ENCODE measurements around the gene SYDE2. TPM values are rescaled to one million over a fixed set of nuclear protein-coding genes. Genes with fewer than 3 reads are reported as not detected.

The SYDE2 gene
- total and polyA plus RNA-seq, 9 of the 15 experiments (the other 6 are each of a cell fraction or from before 2014, with no cell fraction given): 0.39 to 8.7 (median 4.5) TPM

- TF ChIP-seq MGA (IDR thresholded peaks at IDR 0.05) (no peak), NKRF (IDR thresholded peaks at IDR 0.05; ENCODE audit: borderline replicate concordance) (no peak), CHD1 (IDR thresholded peaks at IDR 0.05; ENCODE audit: low read length) (peak; percentile 30), UBTF (IDR thresholded peaks at IDR 0.05; ENCODE audit: borderline replicate concordance in 1 of 2, low read depth in 2 of 2, low read length in 2 of 2) (0 out of 4 replicates have a peak, but pooled peaks of 1 of the 2 experiments have one; percentile 12), FOXA1 (IDR thresholded peaks at IDR 0.05; ENCODE audit: borderline replicate concordance) (no peak), ZNF316 (IDR thresholded peaks at IDR 0.05) (peak; percentile 47; the same call in 1 of the 2 replicates), ZNF584 (CRISPR knock-in tag; IDR thresholded peaks at IDR 0.05; ENCODE audit: low read depth) (no peak), SMARCB1 (IDR thresholded peaks at IDR 0.05; ENCODE audit: insufficient read length, low read depth) (no peak), SETDB1 (IDR thresholded peaks at IDR 0.05; ENCODE audit: low read length) (no peak), HDAC2 (IDR thresholded peaks at IDR 0.05) (peak; percentile 50; the same call in 1 of the 2 replicates), PTRF (tag; IDR thresholded peaks at IDR 0.05) (no peak)
Measured at GRCh38 chr1:85199667-85200462, 951 bp downstream of the SYDE2 start (continued).
